ENCODE measurements around the gene PTPDC1. TPM values are rescaled to one million over a fixed set of nuclear protein-coding genes. Genes with fewer than 3 reads are reported as not detected.
A peak's percentile ranks its signal among the peaks of the same experiment; 100 is the strongest.
"Not testable (repeated sequence)": the region's sequence is repeated elsewhere in the genome, so short reads cannot be mapped to it uniquely, and the experiment has no call there.

Gene PTPDC1
- total RNA-seq, 2 experiments from 2014 or later = 4.2 to 4.4 TPM

DNA sequence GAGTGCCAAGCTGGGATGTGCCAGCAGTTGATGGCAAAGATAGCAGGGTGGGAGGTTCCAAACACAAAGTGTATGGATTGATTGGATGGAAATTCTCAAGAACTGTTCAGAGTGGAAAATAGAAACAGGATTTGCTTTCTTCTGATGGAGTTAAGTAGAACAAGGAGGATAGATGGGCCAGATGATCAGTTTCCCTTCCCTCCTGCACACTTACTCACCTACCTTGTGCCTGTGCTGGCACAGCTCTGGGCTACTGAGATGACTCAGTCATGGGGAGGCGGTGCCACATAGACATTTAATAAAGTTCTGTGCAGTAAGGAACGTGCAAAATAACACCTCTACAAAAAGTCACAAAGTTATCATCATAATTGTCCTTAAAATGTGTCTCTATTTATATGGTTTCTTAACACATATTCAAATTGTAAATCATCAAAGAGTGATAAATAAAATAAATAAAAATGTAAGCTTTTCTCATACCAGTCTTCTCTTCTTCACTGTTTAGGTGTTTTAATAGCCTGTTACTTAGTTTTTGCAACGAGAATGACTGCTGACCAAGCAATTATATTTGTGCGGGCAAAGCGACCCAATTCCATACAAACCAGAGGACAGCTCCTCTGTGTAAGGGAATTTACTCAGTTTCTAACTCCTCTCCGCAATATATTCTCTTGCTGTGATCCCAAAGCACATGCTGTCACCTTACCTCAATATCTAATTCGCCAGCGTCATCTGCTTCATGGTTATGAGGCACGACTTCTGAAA, 12.7 kb downstream of the PTPDC1 start:
- Mint-ChIP-seq H3K9me3 (no peaks in the 10 kb centered on the region), H3K36me3 (no peaks in the 10 kb centered on the region), H3K4me3 (no peak overlapping the region), H3K4me1 (ENCODE audit: low read depth) (no peaks in the 10 kb centered on the region), H3K27me3 (no peaks in the 10 kb centered on the region), H3K27ac (no peak overlapping the region)
- ChIA-PET CTCF (no interaction called here), POLR2A (no interaction called here)
- DNase-seq = peak; percentile 12
- intact Hi-C loops (cut with micrococcal nuclease) = no loop called here

DNA sequence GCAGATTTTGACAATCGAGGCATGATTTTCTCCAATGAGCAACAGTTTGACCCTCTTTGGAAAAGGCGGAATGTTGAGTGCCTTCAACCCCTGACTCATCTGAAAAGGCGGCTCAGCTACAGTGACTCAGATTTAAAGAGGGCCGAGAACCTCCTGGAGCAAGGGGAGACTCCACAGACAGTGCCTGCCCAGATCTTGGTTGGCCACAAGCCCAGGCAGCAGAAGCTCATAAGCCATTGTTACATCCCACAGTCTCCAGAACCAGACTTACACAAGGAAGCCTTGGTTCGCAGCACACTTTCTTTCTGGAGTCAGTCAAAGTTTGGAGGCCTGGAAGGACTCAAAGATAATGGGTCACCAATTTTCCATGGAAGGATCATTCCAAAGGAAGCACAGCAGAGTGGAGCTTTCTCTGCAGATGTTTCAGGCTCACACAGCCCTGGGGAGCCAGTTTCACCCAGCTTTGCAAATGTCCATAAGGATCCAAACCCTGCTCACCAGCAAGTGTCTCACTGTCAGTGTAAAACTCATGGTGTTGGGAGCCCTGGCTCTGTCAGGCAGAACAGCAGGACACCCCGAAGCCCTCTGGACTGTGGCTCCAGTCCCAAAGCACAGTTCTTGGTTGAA, 13.6 kb downstream of the PTPDC1 start:
- H3K27me3 Mint-ChIP-seq = no peaks in the 10 kb centered on the region
- no peaks in the 10 kb centered on the region for H3K36me3 Mint-ChIP-seq
- H3K27ac Mint-ChIP-seq = no peak overlapping the region
- H3K4me3 Mint-ChIP-seq = no peak overlapping the region
- H3K9me3 Mint-ChIP-seq = no peaks in the 10 kb centered on the region
- DNase-seq = no peak
- no peaks in the 10 kb centered on the region for H3K4me1 Mint-ChIP-seq (ENCODE audit: low read depth)
- ChIA-PET CTCF (no interaction called here), POLR2A (no interaction called here)
- intact Hi-C loops (cut with micrococcal nuclease) = no loop called here

DNA sequence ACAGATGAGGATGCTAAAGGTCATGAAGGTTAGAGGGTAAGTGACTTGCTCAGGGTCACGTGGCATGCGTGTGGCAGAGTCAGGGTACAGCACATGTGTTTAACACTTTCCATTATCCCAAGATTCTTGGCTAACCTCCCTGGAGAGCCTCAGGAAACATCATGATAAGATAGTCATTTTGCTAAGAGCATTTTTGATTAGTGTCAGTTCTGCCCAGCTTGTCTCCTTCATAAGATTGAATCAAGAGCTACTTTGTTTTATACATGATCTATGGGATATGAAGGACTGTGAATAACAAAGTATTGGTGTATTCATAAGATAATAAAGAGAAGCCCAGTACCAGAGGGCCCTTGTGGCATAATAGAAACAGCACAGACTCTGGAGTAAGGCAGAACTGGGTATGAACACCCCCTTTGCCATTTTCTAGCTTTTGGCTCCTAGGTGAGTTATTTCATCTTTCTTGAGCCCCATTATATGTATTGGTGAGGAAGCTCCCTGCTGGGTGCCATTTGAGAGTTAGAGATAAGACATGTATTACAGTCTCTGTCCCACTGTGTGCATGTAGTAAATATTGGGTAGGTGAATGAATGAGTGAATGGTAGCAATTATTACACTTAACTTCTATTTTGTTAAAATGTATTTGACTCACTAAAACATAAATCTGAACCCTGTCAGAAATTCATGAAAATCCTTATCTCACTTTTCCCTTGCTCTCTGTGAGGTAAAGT, 16.1 kb downstream of the PTPDC1 start:
- Mint-ChIP-seq H3K27me3 (no peaks in the 10 kb centered on the region), H3K27ac (no peak overlapping the region), H3K4me3 (no peak overlapping the region), H3K4me1 (ENCODE audit: low read depth) (no peaks in the 10 kb centered on the region), H3K9me3 (no peaks in the 10 kb centered on the region), H3K36me3 (no peaks in the 10 kb centered on the region)
- ChIA-PET POLR2A (no interaction called here), CTCF (no interaction called here)
- intact Hi-C loops (cut with micrococcal nuclease) = no loop called here
- DNase-seq = no peak

DNA sequence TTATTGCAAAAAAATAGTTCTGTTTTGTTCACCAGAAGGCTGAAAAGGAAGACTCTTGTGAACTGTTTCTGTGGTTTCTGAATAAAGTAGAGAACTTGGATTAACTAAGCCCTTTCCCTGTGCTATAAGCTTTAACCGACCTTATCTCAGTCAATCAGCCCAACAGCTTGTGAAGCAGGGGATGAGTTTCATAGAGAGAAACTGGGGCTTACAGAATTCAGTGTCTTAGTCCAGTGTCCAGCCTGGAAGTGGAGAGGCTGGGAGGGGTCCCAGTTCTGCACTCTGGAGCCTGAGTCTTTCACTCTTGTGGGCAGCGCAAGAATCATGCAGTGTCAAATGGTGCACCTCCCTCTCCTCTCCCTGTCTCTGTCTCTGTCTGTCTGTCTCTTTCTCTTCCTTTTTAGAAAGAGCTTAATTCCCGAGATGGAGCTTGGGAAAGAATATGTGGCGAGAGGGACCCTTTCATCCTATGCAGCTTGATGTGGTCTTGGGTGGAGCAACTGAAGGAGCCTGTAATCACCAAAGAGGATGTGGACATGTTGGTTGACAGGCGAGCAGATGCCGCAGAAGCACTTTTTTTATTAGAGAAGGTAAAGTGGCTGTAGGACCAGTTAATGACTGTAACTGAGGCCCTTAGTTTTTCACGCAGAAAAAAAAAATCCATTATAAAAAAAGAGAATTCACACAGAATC, 17.0 kb downstream of the PTPDC1 start:
- CTCF ChIA-PET = no interaction called here
- Mint-ChIP-seq H3K4me3 (no peak overlapping the region), H3K36me3 (no peaks in the 10 kb centered on the region), H3K27ac (no peak overlapping the region), H3K4me1 (ENCODE audit: low read depth) (no peaks in the 10 kb centered on the region), H3K9me3 (no peaks in the 10 kb centered on the region), H3K27me3 (no peaks in the 10 kb centered on the region)
- intact Hi-C loops (cut with micrococcal nuclease) = no loop called here
- POLR2A ChIA-PET = no interaction called here
- no peak for DNase-seq

DNA sequence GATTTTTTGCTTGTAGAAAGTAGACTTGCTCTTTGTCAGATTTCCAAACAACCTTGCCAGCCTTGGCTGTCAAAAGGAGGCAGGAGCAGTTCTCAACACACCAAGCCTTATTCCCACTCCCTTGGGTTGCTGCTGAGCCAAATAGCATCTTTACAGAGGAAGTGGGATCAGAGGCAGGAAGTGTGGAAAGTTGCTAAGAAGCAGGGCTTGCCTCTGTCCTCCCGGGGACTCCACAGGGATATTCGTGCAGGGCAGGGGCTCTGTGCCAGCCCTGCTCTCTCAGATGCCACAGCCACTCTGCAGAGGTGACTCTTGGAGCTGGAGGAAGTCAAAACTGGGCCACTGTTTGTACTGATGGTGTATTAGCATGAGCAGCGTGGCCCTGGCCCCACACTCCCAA, 24.3 kb downstream of the PTPDC1 start:
- no peaks in the 10 kb centered on the region for H3K9me3 Mint-ChIP-seq
- H3K4me3 Mint-ChIP-seq = no peak overlapping the region
- intact Hi-C loops (cut with micrococcal nuclease) = no loop called here
- ChIA-PET POLR2A (no interaction called here), CTCF (interaction anchor here (1.3 kb wide), 1 partner anchor 105 kb away, joined by 6 read pairs; no protein-coding TSS in a partner anchor)
- H3K36me3 Mint-ChIP-seq = no peaks in the 10 kb centered on the region
- H3K27me3 Mint-ChIP-seq = no peaks in the 10 kb centered on the region
- H3K4me1 Mint-ChIP-seq (ENCODE audit: low read depth) = no peaks in the 10 kb centered on the region
- no peak for DNase-seq
- no peak overlapping the region for H3K27ac Mint-ChIP-seq

DNA sequence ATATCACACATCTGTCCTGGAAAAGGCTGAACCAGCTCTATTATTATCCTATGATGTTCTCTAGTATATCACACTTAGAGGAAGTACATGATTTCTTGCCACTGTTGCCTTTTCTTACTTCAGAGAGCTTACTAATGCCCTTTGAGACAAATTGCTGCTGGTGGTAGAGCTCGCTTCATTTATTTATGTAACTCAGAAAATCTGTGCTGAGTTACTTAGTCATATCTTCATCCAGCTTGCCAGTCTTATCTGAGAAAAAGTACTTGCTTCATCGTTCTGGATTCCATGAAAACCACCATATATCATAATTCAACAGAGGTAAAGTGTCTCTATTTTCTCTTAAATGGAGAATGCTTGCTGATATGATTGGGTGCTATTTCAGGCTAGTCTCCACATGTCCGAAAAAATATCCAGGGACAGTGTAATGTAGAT, 26.6 kb downstream of the PTPDC1 start:
- no peaks in the 10 kb centered on the region for H3K9me3 Mint-ChIP-seq
- no peaks in the 10 kb centered on the region for H3K27me3 Mint-ChIP-seq
- DNase-seq = no peak
- no peaks in the 10 kb centered on the region for H3K4me1 Mint-ChIP-seq (ENCODE audit: low read depth)
- ChIA-PET POLR2A (no interaction called here), CTCF (interaction anchor here (0.7 kb wide), 1 partner anchor 103 kb away, joined by 3 read pairs; no protein-coding TSS in a partner anchor)
- no peak overlapping the region for H3K4me3 Mint-ChIP-seq
- intact Hi-C loops (cut with micrococcal nuclease) = no loop called here
- H3K27ac Mint-ChIP-seq = no peak overlapping the region
- H3K36me3 Mint-ChIP-seq = no peaks in the 10 kb centered on the region

DNA sequence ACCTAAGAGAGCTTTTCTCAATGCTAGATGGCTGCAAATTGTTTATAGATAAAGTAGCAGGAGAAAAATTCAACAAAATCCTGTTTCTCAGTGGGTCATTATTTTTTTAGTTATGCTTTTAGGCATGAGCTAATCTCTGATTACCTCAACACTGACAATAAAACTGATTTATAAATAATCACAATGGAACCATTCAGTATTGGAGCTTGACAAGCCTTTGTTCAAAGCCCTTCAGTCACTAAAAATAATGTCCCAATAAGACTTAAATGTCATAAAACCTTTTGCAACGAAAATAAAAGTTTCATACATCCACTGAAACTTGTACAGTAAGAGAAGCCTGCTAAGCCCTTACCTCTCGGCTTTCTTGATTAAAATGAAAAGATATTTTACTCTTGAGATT, 27.2 kb downstream of the PTPDC1 start:
- no peak overlapping the region for H3K4me3 Mint-ChIP-seq
- no peak for DNase-seq
- H3K27me3 Mint-ChIP-seq = no peaks in the 10 kb centered on the region
- intact Hi-C loops (cut with micrococcal nuclease) = no loop called here
- ChIA-PET CTCF (interaction anchor here (0.7 to 1.8 kb wide), 2 partner anchors 102 kb away, joined by 3 to 5 read pairs; no protein-coding TSS in a partner anchor), POLR2A (no interaction called here)
- H3K4me1 Mint-ChIP-seq (ENCODE audit: low read depth) = no peaks in the 10 kb centered on the region
- no peak overlapping the region for H3K27ac Mint-ChIP-seq
- H3K9me3 Mint-ChIP-seq = no peaks in the 10 kb centered on the region
- H3K36me3 Mint-ChIP-seq = no peaks in the 10 kb centered on the region

DNA sequence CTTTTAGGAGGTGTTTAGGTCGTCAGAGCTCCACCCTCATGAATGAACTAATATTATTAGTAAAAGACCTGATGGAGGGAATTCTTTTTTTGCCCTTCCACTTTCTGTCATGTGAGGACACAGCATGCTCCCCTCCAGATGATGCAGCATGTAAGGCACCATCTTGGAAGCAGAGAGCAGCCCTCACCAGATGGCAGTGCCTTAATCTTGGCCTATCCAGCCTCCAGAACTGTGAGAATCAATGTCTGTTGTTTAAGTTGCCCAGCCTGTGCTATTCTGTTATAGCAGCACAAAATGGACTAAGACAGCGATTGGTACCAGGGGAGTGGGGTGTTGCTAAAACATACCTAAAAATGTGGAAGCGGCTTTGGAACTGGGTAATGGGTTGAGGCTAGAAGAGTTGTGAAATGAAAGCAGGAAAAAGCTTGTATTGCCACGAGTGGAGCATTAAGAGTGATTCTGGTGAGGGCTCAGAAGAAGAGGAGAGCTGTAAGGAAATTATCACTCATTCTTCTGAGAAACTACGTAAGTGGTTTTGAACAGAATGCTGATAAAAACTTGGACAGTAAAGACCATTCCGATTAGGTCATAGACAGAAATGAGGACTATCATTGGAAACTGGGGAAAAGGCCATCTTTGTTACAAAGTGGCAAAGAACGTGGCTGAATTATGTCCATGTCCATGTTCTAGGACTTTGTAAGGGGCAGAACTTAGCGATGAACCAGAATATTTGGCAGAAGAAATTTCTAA, 28.6 kb downstream of the PTPDC1 start:
- no peaks in the 10 kb centered on the region for H3K9me3 Mint-ChIP-seq
- POLR2A ChIA-PET = no interaction called here
- H3K27me3 Mint-ChIP-seq = no peaks in the 10 kb centered on the region
- CTCF ChIA-PET = interaction anchor here (1.8 kb wide), 1 partner anchor 100 kb away, joined by 5 read pairs; no protein-coding TSS in a partner anchor
- H3K36me3 Mint-ChIP-seq = no peaks in the 10 kb centered on the region
- intact Hi-C loops (cut with micrococcal nuclease) = no loop called here
- DNase-seq = no peak
- H3K4me1 Mint-ChIP-seq (ENCODE audit: low read depth) = no peaks in the 10 kb centered on the region
- H3K27ac Mint-ChIP-seq = no peak overlapping the region
- no peak overlapping the region for H3K4me3 Mint-ChIP-seq

DNA sequence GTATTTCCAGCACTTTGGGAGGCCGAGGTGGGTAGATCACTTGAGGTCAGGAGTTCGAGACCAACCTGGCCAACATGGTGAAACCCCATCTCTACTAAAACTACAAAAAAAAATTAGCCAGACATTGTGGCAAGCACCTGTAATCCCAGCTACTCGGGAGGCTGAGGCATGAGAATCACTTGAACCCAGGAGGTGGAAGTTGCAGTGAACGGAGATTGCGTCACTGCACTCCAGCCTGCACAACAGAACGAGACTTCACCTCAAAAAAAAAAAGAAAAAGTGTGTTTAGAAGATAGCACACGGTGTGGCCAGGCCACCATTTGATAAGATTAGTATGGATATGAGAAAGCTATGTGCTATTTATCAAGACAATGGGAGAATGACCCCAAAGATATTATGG, 35.8 kb downstream of the PTPDC1 start:
- H3K4me1 Mint-ChIP-seq (ENCODE audit: low read depth); H3K27me3 Mint-ChIP-seq; POLR2A ChIA-PET; intact Hi-C loops (cut with micrococcal nuclease); H3K9me3 Mint-ChIP-seq; H3K27ac Mint-ChIP-seq; H3K4me3 Mint-ChIP-seq; DNase-seq; CTCF ChIA-PET; H3K36me3 Mint-ChIP-seq: not testable (repeated sequence)

DNA sequence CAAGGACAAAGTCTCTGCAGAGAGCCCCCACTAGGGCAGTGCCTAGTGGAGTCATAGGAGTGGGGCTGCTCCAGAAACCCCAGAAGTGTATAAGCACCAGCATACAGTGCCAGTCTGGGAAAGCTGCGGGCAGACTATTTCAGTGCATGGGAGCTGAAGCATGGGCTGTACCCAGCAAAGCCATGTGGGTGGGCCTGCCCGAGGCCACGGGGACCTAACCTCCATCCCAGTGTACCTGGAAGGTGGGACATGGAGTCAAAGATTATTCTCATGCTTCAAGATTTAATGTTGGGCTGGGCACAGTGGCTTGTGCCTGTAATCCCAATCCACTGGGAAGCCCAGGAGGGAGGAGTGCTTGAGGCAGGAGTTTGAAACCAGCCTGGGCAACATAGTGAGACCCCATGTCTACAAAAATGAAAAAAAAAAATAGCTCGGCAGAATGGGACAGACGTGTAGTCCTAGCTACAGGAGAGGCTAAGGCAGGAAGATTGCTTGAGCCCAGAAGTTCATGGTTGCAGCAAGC, 36.7 kb downstream of the PTPDC1 start:
- DNase-seq = no peak
- Mint-ChIP-seq H3K4me3 (no peak overlapping the region), H3K27me3 (peaks cover 2% of the 10 kb centered on the region), H3K27ac (no peak overlapping the region), H3K9me3 (peaks cover 3% of the 10 kb centered on the region), H3K36me3 (peaks cover 7% of the 10 kb centered on the region), H3K4me1 (ENCODE audit: low read depth) (no peaks in the 10 kb centered on the region)
- ChIA-PET POLR2A (no interaction called here), CTCF (interaction anchor here (0.6 kb wide), 1 partner anchor 1236 kb away, joined by 3 read pairs; no protein-coding TSS in a partner anchor)
- intact Hi-C loops (cut with micrococcal nuclease) = no loop called here

DNA sequence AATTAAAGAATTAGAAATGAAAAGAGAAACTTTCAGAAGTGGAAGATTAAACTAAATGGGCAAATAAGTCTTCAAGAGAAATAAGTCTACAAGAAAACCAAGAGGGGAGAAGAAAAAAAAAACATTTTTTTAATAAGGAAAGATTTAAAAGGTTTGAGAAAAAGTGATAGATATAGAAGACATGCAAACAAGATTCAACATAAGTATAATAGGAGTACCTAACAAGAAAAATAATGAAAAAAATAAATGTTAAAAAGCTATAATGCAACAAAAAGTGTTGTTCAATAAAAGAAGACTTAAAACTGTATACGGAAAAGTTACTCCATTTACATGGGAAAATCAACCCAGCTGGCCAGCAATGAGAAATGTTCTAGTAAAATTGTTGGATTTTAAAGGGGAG, 42.6 kb downstream of the PTPDC1 start:
- peaks cover 33% of the 10 kb centered on the region for H3K9me3 Mint-ChIP-seq

More for the DNA sequence above, 42.6 kb downstream of the PTPDC1 start:
- peaks cover 15% of the 10 kb centered on the region for H3K36me3 Mint-ChIP-seq
- H3K27me3 Mint-ChIP-seq = peaks cover 2% of the 10 kb centered on the region
- DNase-seq = no peak
- no peak overlapping the region for H3K27ac Mint-ChIP-seq
- H3K4me3 Mint-ChIP-seq = no peak overlapping the region
- ChIA-PET CTCF (no interaction called here), POLR2A (no interaction called here)
- H3K4me1 Mint-ChIP-seq (ENCODE audit: low read depth) = no peaks in the 10 kb centered on the region
- intact Hi-C loops (cut with micrococcal nuclease) = no loop called here
